GM23338 (cell line): ENCODE measurements around the gene TCP11L1.
"Not testable (repeated sequence)": the region's sequence is repeated elsewhere in the genome, so short reads cannot be mapped to it uniquely, and the experiment has no call there.

Experiments used
- CTCF ChIP-seq, 2 experiments: fragments of 200-600 bp in 1 of 2; sonication (generic) in 1 of 2; conservative IDR thresholded peaks; 2 replicates each; pipeline versions ENCODE4 v1.5.1 to v1.6.1; 2016 to 2017; ENCODE audit warnings: antibody characterized with exemption in 2 of 2, low read depth in 2 of 2, mild to moderate bottlenecking in 2 of 2, moderate library complexity in 1 of 2
- JUNB ChIP-seq: IDR thresholded peaks from one replicate; pipeline ENCODE4 v1.6.1; 2016; ENCODE audit warnings: antibody characterized with exemption; ENCODE audit not compliant: unreplicated experiment
- NANOG ChIP-seq: IDR thresholded peaks from 2 replicates; pipeline ENCODE4 v1.6.1; 2016; ENCODE audit warnings: antibody characterized with exemption, borderline replicate concordance
- TF ChIP-seq, protein P1 (sequence below): IDR thresholded peaks from 2 replicates; pipeline ENCODE4 v1.6.1; 2016; ENCODE audit warnings: antibody characterized with exemption

DNA sequence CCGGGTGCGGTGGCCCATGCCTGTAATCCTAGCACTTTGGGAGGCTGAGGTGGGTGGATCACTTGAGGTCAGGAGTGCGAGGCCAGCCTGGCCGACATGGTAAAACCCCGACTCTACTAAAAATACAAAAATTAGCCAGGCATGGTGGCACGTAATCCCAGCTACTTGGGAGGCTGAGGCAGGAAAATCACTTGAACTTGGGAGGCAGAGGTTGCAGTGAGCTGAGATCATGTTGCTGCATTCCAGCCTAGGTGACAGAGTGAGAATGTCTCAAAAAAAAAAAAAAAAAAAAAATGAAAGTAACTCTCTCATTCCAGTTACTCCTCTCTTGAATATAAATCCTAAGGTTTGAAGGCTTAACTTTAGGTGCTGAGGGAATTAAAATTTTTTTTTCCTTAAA, 10.2 kb upstream of the TCP11L1 start:
- TF ChIP-seq CTCF (conservative IDR thresholded peaks at IDR 0.05; ENCODE audit: low read depth in 2 of 2); JUNB; NANOG: not testable (repeated sequence)
- TF ChIP-seq, protein P1, sequence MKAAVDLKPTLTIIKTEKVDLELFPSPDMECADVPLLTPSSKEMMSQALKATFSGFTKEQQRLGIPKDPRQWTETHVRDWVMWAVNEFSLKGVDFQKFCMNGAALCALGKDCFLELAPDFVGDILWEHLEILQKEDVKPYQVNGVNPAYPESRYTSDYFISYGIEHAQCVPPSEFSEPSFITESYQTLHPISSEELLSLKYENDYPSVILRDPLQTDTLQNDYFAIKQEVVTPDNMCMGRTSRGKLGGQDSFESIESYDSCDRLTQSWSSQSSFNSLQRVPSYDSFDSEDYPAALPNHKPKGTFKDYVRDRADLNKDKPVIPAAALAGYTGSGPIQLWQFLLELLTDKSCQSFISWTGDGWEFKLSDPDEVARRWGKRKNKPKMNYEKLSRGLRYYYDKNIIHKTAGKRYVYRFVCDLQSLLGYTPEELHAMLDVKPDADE, result not testable (repeated sequence)
